WERI-Rb-1 (cell line): ENCODE results near the gene IQGAP3.

Experiments used
- DNase-seq: peaks from one replicate; pipeline ENCODE4 v3.0.0-alpha.2; 2020
- H3K27ac ChIP-seq: fragments of 250-450 bp; sonication (Bioruptor Pico); 2 replicates; pipeline ENCODE4 v1.5.1; 2020; ENCODE audit warnings: mild to moderate bottlenecking, moderate library complexity
- H3K27me3 ChIP-seq: fragments of 250-450 bp; sonication (Bioruptor Pico); 2 replicates; pipeline ENCODE4 v1.5.1; 2021; ENCODE audit warnings: mild to moderate bottlenecking, low read depth, moderate library complexity; ENCODE audit not compliant: insufficient read depth, severe bottlenecking
- H3K36me3 ChIP-seq: fragments of 250-450 bp; sonication (Bioruptor Pico); 2 replicates; pipeline ENCODE4 v1.5.1; 2020; ENCODE audit warnings: mild to moderate bottlenecking, moderate library complexity
- H3K4me3 ChIP-seq: 2 replicates; pipeline ENCODE4 v1.5.1; 2011; ENCODE audit warnings: low read depth, mild to moderate bottlenecking, control low read depth, low read length
- H3K9me3 ChIP-seq: fragments of 250-450 bp; sonication (Bioruptor Pico); 2 replicates; pipeline ENCODE4 v1.5.1; 2021; ENCODE audit warnings: mild to moderate bottlenecking, moderate library complexity; ENCODE audit not compliant: severe bottlenecking
- TF ChIP-seq, protein P1 (sequence below): IDR thresholded peaks from 2 replicates; pipeline ENCODE4 v1.5.1; 2011; ENCODE audit warnings: low read depth, mild to moderate bottlenecking, control low read depth, inconsistent platforms, low read length

IQGAP3 gene

DNA sequence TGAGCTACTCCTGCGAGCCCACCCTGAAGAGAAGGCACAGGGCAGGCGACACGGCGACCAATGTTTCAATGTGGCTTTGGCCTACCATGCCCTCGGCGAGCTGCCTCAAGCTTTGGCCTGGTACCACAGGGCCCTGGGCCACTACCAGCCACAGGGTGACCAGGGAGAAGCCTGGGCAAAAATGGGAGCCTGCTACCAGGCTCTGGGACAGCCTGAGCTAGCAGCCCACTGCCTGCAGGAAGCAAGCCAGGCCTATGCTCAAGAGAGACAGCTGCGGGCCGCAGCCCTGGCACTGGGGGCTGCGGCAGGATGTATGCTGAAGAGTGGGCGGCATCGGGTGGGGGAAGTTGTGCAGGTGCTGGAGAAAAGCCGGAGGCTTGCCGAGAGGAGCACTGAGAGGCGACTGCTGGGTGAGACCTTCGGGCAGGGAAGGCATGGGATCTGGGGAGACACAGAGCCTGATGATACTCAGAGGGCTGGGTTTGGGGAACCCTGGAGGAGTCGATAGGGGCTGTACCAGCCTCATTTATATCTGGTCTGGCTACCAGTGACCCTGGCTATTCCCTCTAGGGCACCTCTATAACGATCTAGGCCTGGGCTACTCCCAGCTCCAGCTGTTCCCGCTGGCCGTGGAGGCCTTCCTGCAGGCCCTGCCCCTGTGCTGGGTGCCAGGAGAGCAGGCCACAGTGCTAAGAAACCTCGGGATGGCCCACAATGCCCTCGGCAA, 9.5 kb upstream of the IQGAP3 start:
- Histone ChIP-seq H3K36me3 (no peaks in the 10 kb centered on the region), H3K9me3 (no peaks in the 10 kb centered on the region), H3K27me3 (no peaks in the 10 kb centered on the region), H3K27ac (no peak overlapping the region), H3K4me3 (no peak overlapping the region)
- TF ChIP-seq, protein P1, sequence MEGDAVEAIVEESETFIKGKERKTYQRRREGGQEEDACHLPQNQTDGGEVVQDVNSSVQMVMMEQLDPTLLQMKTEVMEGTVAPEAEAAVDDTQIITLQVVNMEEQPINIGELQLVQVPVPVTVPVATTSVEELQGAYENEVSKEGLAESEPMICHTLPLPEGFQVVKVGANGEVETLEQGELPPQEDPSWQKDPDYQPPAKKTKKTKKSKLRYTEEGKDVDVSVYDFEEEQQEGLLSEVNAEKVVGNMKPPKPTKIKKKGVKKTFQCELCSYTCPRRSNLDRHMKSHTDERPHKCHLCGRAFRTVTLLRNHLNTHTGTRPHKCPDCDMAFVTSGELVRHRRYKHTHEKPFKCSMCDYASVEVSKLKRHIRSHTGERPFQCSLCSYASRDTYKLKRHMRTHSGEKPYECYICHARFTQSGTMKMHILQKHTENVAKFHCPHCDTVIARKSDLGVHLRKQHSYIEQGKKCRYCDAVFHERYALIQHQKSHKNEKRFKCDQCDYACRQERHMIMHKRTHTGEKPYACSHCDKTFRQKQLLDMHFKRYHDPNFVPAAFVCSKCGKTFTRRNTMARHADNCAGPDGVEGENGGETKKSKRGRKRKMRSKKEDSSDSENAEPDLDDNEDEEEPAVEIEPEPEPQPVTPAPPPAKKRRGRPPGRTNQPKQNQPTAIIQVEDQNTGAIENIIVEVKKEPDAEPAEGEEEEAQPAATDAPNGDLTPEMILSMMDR, result no peak
- no peak for DNase-seq

DNA sequence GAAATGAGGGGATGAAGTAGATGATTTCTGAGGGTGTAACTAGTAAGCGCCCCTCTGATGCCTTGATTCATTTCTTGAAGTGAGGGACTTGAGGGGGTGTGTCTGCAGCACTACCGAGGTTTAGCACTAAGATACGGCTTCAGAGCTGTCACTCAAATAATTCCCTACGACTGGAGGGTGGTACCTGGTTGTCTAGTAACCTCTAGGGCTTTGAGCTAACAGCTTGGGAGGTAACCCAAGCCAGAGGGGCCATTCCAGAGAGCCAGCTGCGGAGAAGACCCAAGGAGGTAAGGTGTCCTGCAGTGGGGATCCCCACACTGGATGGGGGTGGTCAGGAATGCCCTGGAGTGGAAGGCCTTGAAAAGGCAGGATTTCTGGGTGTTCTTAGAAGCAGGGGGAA, 7.1 kb upstream of the IQGAP3 start, which contains the start of gene TTC24:
Gene TTC24, plus strand, starts transcription at position 252 of the 400 bp plus-strand sequence. CDS start 1,642 bp downstream, outside the sequence.
- TF ChIP-seq, protein P1, result no peak
- Histone ChIP-seq H3K27ac (peak within 1 kb of the TSS; percentile 46), H3K9me3 (no peaks in the 10 kb centered on the region), H3K4me3 (no peak within 1 kb of the TSS), H3K36me3 (no peaks in the 10 kb centered on the region), H3K27me3 (no peaks in the 10 kb centered on the region)
- DNase-seq, result peak; percentile 80

DNA sequence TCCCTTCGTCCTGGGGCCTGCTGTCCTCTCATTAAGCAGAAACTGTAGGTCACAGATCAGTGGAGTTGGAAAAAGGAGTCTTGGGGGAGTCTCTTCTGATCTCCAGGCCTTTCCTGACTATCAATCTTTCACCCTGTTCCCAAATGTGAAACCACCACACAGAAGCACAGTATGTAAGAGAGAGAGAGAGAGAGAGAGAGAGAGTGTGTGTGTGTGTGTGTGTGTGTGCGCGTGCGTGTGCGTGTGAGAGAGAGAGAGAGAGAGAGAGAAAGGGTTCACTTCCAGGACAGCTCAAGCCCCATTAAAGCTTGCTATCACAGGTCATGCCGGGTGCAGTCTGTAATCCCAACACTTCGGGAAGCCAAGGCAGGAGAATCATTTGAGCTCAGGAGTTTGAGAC, 5.7 kb upstream of the IQGAP3 start:
- peak overlapping the region; percentile 65 for H3K27ac ChIP-seq

DNA sequence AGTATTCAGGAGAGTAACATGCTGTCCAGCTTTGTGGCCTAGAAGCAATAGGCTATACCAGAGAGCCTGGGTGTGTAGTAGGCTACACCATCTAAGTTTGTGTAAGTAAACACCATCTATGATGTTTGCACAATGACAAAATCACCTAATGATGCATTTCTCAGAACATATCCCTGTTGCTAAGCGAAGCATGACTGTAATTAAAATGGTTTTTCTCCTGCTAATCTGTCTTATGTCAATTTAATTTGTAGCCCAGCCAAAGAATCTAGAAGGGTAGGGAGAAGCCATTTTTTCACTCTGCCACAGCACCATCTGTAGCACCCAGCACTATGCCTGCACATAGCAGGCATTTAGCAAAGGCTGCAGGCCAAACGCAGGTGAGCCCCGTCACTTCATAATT, 5.2 kb upstream of the IQGAP3 start:
- TF ChIP-seq, protein P1, result no peak
- no peaks in the 10 kb centered on the region for H3K9me3 ChIP-seq
- H3K36me3 ChIP-seq, result no peaks in the 10 kb centered on the region
- DNase-seq, result no peak
- no peaks in the 10 kb centered on the region for H3K27me3 ChIP-seq
- no peak overlapping the region for H3K4me3 ChIP-seq
- H3K27ac ChIP-seq, result peak overlapping the region; percentile 65

More for the DNA sequence above, 5.7 kb upstream of the IQGAP3 start:
- TF ChIP-seq, protein P1, result no peak
- Histone ChIP-seq H3K9me3 (no peaks in the 10 kb centered on the region), H3K36me3 (no peaks in the 10 kb centered on the region), H3K27me3 (no peaks in the 10 kb centered on the region), H3K4me3 (no peak overlapping the region)
- DNase-seq, result peak; percentile 78

DNA sequence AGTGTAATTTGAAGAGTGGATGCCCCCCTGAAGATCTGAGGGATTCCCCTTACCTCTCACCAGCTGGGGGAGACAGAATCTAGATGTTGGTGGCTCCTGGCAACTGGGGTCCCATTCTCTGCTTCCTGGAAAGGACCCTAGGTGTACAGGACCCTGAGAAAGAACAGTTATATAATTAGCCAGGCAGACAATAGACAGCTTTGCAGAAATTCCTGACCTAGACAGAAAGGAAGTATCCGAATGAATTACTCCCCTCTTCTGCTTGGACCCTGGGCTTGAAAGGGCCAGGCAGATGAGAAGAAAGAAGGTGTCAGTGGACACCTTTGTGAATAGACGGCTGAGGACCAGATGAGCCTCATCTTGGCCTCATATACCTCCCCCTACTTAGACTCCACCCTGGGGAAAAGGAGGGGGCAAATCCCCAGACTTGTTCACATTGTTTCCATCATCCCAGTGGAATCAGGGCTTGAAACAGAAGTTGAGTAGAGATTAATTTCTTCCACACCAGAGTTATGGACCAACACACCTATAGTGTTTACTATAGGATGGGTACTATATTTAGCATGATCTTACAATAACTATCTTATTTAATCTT, 1.8 kb upstream of the IQGAP3 start:
- Histone ChIP-seq H3K4me3 (no peak overlapping the region), H3K36me3 (peaks cover 8% of the 10 kb centered on the region), H3K9me3 (no peaks in the 10 kb centered on the region), H3K27me3 (no peaks in the 10 kb centered on the region), H3K27ac (no peak overlapping the region)
- DNase-seq, result peak; percentile 50
- TF ChIP-seq, protein P1, result peak; percentile 16; the same call in 1 of the 2 replicates
